Tibial nerve (tissue), 4 donors: Measurements from ENCODE around the gene CCDC50.

Experiments
- EP300 ChIP-seq, 2 donors: sonication (generic); formaldehyde crosslinking; IDR thresholded peaks; one replicate each; pipeline ENCODE4 v1.6.1; 2017; ENCODE audit warnings: antibody characterized with exemption in 2 of 2, mild to moderate bottlenecking in 1 of 2
- POLR2A ChIP-seq, 2 donors: fragments of 450-650 bp; IDR thresholded peaks; one replicate each; pipeline ENCODE4 v1.6.1; 2017; ENCODE audit warnings: antibody characterized with exemption in 2 of 2, mild to moderate bottlenecking in 2 of 2, moderate library complexity in 2 of 2
- TF ChIP-seq, protein P1 (sequence below), 5 experiments: fragments of 200-600 bp in 3 of 5; fragments of 450-650 bp in 2 of 5; sonication (generic) in 3 of 5; IDR thresholded peaks; one replicate each; pipeline ENCODE4 v1.5.1; 2016 to 2019; ENCODE audit warnings: antibody characterized with exemption in 5 of 5, mild to moderate bottlenecking in 3 of 5, moderate library complexity in 2 of 5

DNA sequence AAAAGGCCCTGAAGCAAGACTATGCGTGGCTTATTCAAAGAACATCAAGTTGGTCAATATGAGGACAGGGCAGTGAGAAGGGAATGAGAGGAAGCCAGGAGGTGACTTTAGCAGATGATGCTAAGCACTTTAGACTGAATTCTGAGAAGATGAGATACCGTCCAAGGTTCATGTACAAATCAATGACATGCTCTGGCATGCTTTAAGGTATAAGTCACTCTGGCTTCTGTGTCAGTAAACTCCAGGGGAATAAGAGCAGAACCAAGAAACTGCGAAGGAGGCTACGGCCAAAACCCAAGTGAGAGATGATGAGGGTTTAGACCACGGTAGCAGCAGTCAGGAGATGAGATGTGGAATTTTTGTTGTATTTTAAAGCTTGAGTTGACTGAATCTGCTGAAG is 8.9 kb upstream of the CCDC50 start:
- TF ChIP-seq, protein P1, sequence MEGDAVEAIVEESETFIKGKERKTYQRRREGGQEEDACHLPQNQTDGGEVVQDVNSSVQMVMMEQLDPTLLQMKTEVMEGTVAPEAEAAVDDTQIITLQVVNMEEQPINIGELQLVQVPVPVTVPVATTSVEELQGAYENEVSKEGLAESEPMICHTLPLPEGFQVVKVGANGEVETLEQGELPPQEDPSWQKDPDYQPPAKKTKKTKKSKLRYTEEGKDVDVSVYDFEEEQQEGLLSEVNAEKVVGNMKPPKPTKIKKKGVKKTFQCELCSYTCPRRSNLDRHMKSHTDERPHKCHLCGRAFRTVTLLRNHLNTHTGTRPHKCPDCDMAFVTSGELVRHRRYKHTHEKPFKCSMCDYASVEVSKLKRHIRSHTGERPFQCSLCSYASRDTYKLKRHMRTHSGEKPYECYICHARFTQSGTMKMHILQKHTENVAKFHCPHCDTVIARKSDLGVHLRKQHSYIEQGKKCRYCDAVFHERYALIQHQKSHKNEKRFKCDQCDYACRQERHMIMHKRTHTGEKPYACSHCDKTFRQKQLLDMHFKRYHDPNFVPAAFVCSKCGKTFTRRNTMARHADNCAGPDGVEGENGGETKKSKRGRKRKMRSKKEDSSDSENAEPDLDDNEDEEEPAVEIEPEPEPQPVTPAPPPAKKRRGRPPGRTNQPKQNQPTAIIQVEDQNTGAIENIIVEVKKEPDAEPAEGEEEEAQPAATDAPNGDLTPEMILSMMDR (IDR thresholded peaks at IDR 0.05) = no peak
- TF ChIP-seq EP300 (IDR thresholded peaks at IDR 0.05) (no peak), POLR2A (IDR thresholded peaks at IDR 0.05) (no peak)
